Tibial nerve (tissue), 4 donors: ENCODE data around the gene SF3A1.

ENCODE experiments used
- EP300 ChIP-seq, 2 donors: sonication (generic); formaldehyde crosslinking; IDR thresholded peaks; one replicate each; pipeline ENCODE4 v1.6.1; 2017; ENCODE audit warnings: antibody characterized with exemption in 2 of 2, mild to moderate bottlenecking in 1 of 2
- POLR2A ChIP-seq, 2 donors: fragments of 450-650 bp; IDR thresholded peaks; one replicate each; pipeline ENCODE4 v1.6.1; 2017; ENCODE audit warnings: antibody characterized with exemption in 2 of 2, mild to moderate bottlenecking in 2 of 2, moderate library complexity in 2 of 2
- TF ChIP-seq, protein P1 (sequence below), 5 experiments: fragments of 200-600 bp in 3 of 5; fragments of 450-650 bp in 2 of 5; sonication (generic) in 3 of 5; IDR thresholded peaks; one replicate each; pipeline ENCODE4 v1.5.1; 2016 to 2019; ENCODE audit warnings: antibody characterized with exemption in 5 of 5, mild to moderate bottlenecking in 3 of 5, moderate library complexity in 2 of 5

DNA sequence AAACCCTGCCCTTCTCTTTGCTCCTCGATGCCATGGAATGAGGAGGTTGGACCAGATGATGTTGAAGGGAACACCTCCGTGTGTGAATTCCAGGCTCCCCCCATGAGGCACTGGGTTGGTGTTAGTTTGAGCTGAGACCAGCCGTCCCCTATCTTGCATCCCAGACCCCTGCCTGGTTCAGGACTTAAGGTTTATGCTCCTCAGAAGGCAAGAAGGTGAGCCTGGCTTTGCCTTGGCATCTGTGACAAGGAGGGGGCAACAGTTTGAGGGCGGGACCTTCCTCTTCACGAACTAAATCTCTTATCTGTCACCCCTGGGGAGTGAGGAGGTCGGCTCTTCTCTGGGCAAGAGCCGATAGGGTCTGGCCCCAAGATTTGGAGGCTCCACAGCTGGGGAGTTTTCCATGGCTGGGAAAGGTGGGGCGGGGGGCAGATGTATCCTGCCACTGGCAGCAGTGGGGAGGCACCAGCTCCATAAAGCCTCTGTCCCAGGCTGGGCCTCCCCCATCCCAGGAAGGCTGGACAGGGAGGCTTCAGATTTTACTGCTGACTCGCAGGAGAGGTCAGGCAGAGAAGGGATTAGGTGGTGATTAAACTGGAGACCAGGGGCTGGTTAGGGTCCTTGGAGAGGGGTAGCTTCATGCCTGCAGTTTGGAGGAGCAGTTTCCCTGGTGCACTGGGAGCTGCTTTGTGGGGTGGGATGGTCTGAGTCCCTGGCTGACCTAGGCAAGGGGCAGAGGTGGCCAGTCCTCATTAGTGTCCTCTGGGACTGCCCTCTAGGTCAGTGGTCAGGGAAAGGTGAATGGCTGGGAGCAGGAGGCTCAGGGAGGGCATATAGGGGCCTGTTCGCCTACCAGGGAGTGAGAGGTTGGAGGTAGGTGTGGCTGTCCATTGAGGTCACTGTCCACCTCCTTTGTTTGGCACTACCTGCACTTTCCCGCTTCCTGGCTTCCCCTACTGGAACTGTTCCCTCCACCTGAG is 41.3 kb upstream of the SF3A1 start:
- TF ChIP-seq, protein P1, sequence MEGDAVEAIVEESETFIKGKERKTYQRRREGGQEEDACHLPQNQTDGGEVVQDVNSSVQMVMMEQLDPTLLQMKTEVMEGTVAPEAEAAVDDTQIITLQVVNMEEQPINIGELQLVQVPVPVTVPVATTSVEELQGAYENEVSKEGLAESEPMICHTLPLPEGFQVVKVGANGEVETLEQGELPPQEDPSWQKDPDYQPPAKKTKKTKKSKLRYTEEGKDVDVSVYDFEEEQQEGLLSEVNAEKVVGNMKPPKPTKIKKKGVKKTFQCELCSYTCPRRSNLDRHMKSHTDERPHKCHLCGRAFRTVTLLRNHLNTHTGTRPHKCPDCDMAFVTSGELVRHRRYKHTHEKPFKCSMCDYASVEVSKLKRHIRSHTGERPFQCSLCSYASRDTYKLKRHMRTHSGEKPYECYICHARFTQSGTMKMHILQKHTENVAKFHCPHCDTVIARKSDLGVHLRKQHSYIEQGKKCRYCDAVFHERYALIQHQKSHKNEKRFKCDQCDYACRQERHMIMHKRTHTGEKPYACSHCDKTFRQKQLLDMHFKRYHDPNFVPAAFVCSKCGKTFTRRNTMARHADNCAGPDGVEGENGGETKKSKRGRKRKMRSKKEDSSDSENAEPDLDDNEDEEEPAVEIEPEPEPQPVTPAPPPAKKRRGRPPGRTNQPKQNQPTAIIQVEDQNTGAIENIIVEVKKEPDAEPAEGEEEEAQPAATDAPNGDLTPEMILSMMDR (IDR thresholded peaks at IDR 0.05): no peak
- TF ChIP-seq POLR2A (IDR thresholded peaks at IDR 0.05): no peak
- no peak for TF ChIP-seq EP300 (IDR thresholded peaks at IDR 0.05)
